MM.1S (cell line): ENCODE results near the gene LRRC45.

Source experiments
- DNase-seq: peaks from one replicate; pipeline ENCODE4 v3.0.0-alpha.2; 2015
- H2AFZ ChIP-seq: fragments of 300-600 bp; sonication (generic); 2 replicates; pipeline ENCODE4 v1.6.0; 2016; ENCODE audit warnings: antibody characterized with exemption, low read length
- H3F3A ChIP-seq: fragments of 300-600 bp; sonication (generic); 2 replicates; pipeline ENCODE4 v1.6.1; 2016; ENCODE audit warnings: mild to moderate bottlenecking, antibody characterized with exemption, low read length, moderate library complexity, mixed read lengths; ENCODE audit not compliant: insufficient read depth
- H3K27ac ChIP-seq: fragments of 300-600 bp; sonication (generic); 2 replicates; pipeline ENCODE4 v1.5.1; 2016; ENCODE audit warnings: mild to moderate bottlenecking, low read length
- H3K27me3 ChIP-seq: fragments of 300-600 bp; sonication (generic); replicated peaks from 2 replicates; pipeline ENCODE4 v1.6.0; 2016; ENCODE audit warnings: low read length; ENCODE audit not compliant: insufficient read depth
- H3K36me3 ChIP-seq: fragments of 300-600 bp; sonication (generic); replicated peaks from 2 replicates; pipeline ENCODE4 v1.6.1; 2016; ENCODE audit warnings: mild to moderate bottlenecking, low read length, mixed read lengths; ENCODE audit not compliant: insufficient read depth
- H3K4me1 ChIP-seq: fragments of 300-600 bp; sonication (generic); 2 replicates; pipeline ENCODE4 v1.6.1; 2016; ENCODE audit warnings: low read length, mixed read lengths
- H3K4me2 ChIP-seq: fragments of 300-600 bp; sonication (generic); 2 replicates; pipeline ENCODE4 v1.6.0; 2016; ENCODE audit warnings: low read depth, low read length
- H3K4me3 ChIP-seq: fragments of 300-600 bp; sonication (generic); 2 replicates; pipeline ENCODE4 v1.5.1; 2016; ENCODE audit warnings: low read length, mixed read lengths
- H3K79me2 ChIP-seq: fragments of 300-600 bp; sonication (generic); 2 replicates; pipeline ENCODE4 v1.6.1; 2016; ENCODE audit warnings: mixed run types, low read length, mixed read lengths
- H3K9ac ChIP-seq: fragments of 300-600 bp; sonication (generic); 2 replicates; pipeline ENCODE4 v1.6.1; 2016; ENCODE audit warnings: low read length, mixed read lengths
- H3K9me2 ChIP-seq: fragments of 300-600 bp; sonication (generic); replicated peaks from 2 replicates; pipeline ENCODE4 v1.6.1; 2016; ENCODE audit warnings: mild to moderate bottlenecking, low read length, mixed read lengths; ENCODE audit not compliant: insufficient read depth
- H3K9me3 ChIP-seq: fragments of 300-600 bp; sonication (generic); replicated peaks from 2 replicates; pipeline ENCODE4 v1.6.1; 2016; ENCODE audit warnings: mild to moderate bottlenecking, low read length, mixed read lengths; ENCODE audit not compliant: insufficient read depth
- H4K20me1 ChIP-seq: fragments of 300-600 bp; sonication (generic); 2 replicates; pipeline ENCODE4 v1.6.1; 2016; ENCODE audit warnings: mild to moderate bottlenecking, low read length, moderate library complexity, mixed read lengths; ENCODE audit not compliant: insufficient read depth
- EZH2 ChIP-seq: fragments of 300-600 bp; sonication (generic); optimal IDR thresholded peaks from 2 replicates; pipeline ENCODE3; 2017; ENCODE audit warnings: low read depth, mild to moderate bottlenecking, antibody characterized with exemption, low read length, mixed read lengths
- EZH2phosphoT487 ChIP-seq: fragments of 300-600 bp; sonication (generic); IDR thresholded peaks from 2 replicates; pipeline ENCODE4 v1.6.1; 2018; ENCODE audit warnings: antibody characterized with exemption, low read length
- TF ChIP-seq, protein P1 (sequence below): fragments of 300-600 bp; sonication (generic); IDR thresholded peaks from 2 replicates; pipeline ENCODE4 v1.5.1; 2016; ENCODE audit warnings: antibody characterized with exemption, low read length, mixed read lengths

LRRC45 gene

DNA sequence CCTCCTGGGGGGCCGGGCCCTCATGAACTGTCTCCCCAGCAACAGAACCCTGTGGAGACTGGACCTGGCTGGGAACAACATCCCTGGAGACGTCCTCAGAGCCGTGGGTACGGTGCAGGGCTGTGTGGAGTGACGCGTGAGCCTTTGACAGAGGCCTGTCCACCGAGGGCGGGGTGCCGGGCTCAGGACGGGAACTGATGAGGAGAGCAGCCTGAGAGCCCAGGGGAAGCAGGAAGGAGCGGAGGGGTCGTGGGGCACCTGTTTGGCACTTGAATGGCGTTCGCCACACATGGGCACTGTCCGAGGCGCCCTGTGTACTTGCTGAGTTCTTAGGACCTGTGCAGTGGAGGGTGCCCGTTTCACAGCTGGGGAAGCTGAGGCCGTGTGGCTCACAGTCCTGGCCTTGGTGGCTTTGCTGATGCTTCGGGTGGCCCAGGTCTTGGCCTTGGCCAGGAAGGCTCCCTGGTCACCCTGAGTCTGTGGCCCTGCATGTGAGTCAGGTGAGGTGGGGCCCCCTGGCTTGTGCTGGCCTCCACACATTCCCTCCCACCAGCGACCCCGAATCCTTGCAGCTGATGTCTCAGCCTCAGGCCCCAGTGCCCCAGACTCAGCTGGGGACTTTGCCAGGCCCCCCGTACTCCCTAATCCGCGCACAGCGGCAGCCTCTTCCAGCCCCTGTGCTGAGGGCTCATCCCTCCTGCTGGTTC, 2.4 kb downstream of the LRRC45 start:
- peaks cover 33% of the 10 kb centered on the region for H3K79me2 ChIP-seq
- peaks cover 19% of the 10 kb centered on the region for H3F3A ChIP-seq
- no peak overlapping the region for H2AFZ ChIP-seq
- H3K9me3 ChIP-seq = no peaks in the 10 kb centered on the region
- no peak overlapping the region for H3K9ac ChIP-seq
- H3K4me1 ChIP-seq = peaks cover 12% of the 10 kb centered on the region
- no peak for DNase-seq
- H4K20me1 ChIP-seq = no peaks in the 10 kb centered on the region
- H3K4me3 ChIP-seq = no peak overlapping the region
- H3K9me2 ChIP-seq = no peaks in the 10 kb centered on the region
- no peaks in the 10 kb centered on the region for H3K27me3 ChIP-seq
- no peaks in the 10 kb centered on the region for H3K36me3 ChIP-seq
- H3K27ac ChIP-seq = no peak overlapping the region
- no peak for TF ChIP-seq EZH2phosphoT487
- no peak for TF ChIP-seq EZH2
- TF ChIP-seq, protein P1, sequence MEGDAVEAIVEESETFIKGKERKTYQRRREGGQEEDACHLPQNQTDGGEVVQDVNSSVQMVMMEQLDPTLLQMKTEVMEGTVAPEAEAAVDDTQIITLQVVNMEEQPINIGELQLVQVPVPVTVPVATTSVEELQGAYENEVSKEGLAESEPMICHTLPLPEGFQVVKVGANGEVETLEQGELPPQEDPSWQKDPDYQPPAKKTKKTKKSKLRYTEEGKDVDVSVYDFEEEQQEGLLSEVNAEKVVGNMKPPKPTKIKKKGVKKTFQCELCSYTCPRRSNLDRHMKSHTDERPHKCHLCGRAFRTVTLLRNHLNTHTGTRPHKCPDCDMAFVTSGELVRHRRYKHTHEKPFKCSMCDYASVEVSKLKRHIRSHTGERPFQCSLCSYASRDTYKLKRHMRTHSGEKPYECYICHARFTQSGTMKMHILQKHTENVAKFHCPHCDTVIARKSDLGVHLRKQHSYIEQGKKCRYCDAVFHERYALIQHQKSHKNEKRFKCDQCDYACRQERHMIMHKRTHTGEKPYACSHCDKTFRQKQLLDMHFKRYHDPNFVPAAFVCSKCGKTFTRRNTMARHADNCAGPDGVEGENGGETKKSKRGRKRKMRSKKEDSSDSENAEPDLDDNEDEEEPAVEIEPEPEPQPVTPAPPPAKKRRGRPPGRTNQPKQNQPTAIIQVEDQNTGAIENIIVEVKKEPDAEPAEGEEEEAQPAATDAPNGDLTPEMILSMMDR = no peak
- H3K4me2 ChIP-seq = no peak overlapping the region

- no peaks in the 10 kb centered on the region for H3K36me3 ChIP-seq
- peaks cover 12% of the 10 kb centered on the region for H3K4me1 ChIP-seq
- H3K79me2 ChIP-seq = 0 out of 2 replicates have a peak, but pooled peaks cover 12% of the 10 kb centered on the region
Measured at GRCh38 chr17:82028246-82028645, 5.1 kb downstream of the LRRC45 start.

DNA sequence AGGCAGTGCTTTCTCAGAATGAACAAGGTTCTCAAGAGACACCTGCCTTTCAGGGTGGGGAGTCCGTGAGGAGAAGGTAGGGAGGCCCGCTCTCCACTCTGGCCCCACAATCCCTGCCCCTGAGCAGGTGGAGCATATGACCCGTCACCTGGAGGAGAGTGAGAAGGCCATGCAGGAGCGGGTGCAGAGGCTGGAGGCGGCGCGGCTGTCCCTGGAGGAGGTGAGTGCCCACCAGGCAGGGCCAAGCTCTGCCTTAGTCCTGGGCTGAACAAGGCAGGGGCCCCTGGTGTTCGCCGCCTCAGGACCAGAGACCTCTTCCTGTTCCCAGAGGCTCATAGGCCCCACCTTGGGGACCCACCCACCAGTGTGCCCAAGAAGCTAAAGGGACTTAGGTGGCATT, 5.9 kb downstream of the LRRC45 start:
- no peak for TF ChIP-seq EZH2
- TF ChIP-seq, protein P1 = no peak
- TF ChIP-seq EZH2phosphoT487 = no peak
- Histone ChIP-seq H3K4me2 (no peak overlapping the region), H3K9ac (no peak overlapping the region), H2AFZ (no peak overlapping the region), H3K36me3 (no peaks in the 10 kb centered on the region), H3K9me2 (no peaks in the 10 kb centered on the region), H3K9me3 (no peaks in the 10 kb centered on the region), H3K27me3 (no peaks in the 10 kb centered on the region), H3K4me1 (peaks cover 11% of the 10 kb centered on the region), H3K27ac (no peak overlapping the region), H3K79me2 (0 out of 2 replicates have a peak, but pooled peaks cover 7% of the 10 kb centered on the region), H4K20me1 (no peaks in the 10 kb centered on the region), H3K4me3 (no peak overlapping the region), H3F3A (peaks cover 12% of the 10 kb centered on the region; the same call in 1 of the 2 replicates)
- DNase-seq = no peak

More at GRCh38 chr17:82028246-82028645, 5.1 kb downstream of the LRRC45 start:
- Histone ChIP-seq H3K4me2 (no peak overlapping the region), H3F3A (peaks cover 12% of the 10 kb centered on the region; the same call in 1 of the 2 replicates), H2AFZ (no peak overlapping the region), H3K27me3 (no peaks in the 10 kb centered on the region), H3K9ac (no peak overlapping the region), H3K4me3 (no peak overlapping the region), H3K9me2 (no peaks in the 10 kb centered on the region), H3K9me3 (no peaks in the 10 kb centered on the region), H4K20me1 (no peaks in the 10 kb centered on the region), H3K27ac (no peak overlapping the region)
- TF ChIP-seq, protein P1 = no peak
- no peak for TF ChIP-seq EZH2
- no peak for TF ChIP-seq EZH2phosphoT487
- DNase-seq = no peak
